HG02870 (cell line): Measurements from ENCODE around the gene DAD1.
"Not testable (repeated sequence)": the region's sequence is repeated elsewhere in the genome, so short reads cannot be mapped to it uniquely, and the experiment has no call there.

Source experiments
- ATAC-seq: cut with Tn5 transposase; IDR thresholded peaks from one replicate; pipeline ENCODE4 v1.9.1; 2021; ENCODE audit warnings: mild to moderate bottlenecking, moderate library complexity; ENCODE audit not compliant: unreplicated experiment

Gene DAD1

DNA sequence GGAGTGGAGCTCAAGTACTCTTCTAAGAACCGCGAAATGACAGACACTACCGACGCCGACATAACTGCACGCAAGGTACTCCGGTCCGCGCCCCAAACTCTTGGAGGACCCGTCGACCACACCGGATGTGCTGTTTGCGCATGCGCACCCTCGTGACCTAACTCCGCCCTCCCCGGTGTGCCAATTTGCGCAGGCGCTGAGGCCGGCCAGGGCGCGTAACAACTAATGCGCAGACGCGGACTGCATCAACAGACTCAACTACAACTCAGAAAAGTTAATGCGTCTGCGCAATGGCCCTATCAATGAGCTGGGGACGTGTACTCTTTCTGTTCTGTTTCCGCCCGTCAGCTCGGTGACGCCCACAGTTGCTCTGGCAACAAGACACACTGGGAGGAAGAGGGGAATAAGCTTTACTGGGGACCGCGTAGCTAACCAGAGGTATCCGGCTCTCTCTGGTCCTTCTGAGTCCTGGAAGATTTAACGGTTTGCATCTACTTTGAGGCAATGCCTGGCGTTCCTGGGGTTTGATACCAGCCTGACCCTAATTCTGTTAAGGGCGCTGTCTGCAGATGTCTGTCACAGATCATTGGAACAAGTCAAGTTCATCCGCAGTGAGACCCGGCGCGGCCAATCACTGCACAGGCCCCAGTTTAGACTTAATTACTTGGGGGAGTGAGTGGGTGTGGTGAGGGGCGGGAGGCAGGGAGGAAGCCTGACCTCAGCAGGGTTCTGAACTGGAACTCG, at the start of gene DAD1:
Gene DAD1, minus strand, starts transcription at position 129 of the 744 bp plus-strand sequence. Its CDS starts 67 bp downstream, at position 62.
- peak; percentile 89 for ATAC-seq

DNA sequence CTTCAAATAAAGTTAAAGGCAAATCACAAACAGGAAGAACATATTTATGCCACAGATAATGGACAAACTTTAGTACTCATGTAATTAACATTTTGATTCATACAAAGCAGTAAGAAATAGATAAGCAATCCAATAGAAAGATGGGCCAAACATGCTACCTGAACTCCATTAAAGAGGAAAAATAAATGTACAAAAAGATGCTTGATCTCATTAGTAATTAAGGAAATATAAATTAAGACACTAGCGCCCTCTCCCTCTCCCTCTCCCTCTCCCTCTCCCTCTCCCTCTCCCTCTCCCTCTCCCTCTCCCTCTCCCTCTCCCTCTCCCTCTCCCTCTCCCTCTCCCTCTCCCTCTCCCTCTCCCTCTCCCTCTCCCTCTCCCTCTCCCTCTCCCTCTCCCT, 47.0 kb upstream of the DAD1 start:
- not testable (repeated sequence) for ATAC-seq

DNA sequence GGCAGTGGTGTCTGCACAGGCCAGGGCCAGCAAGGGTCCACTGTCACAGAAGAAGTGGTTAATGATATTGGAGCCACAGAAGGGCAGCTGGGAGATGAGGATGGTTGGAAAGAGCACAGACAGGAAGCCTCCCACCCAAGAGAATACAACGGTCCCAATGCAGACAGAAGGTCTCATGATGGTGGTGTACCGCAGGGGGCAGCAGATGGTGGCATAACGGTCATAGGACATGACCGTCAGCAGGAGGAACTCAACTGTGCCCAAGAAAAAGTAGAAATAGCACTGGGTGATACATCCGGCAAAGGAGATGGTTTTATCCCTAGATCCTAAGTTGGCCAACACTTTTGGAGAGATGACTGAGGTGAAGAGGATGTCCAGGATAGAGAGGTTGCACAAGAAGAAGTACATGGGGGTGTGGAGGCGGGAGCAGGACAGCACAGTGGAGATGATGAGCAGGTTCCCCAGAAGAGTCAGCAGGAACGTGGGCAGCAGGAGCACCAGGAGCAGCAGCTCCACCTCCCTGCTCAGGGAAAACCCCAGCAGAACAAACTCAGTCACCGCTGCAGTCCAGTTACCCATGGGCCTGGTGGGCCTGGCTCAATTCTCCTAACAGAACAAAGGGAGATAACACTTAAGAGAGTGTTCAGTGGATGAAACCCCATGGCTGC, 45.3 kb upstream of the DAD1 start:
- no peak for ATAC-seq

DNA sequence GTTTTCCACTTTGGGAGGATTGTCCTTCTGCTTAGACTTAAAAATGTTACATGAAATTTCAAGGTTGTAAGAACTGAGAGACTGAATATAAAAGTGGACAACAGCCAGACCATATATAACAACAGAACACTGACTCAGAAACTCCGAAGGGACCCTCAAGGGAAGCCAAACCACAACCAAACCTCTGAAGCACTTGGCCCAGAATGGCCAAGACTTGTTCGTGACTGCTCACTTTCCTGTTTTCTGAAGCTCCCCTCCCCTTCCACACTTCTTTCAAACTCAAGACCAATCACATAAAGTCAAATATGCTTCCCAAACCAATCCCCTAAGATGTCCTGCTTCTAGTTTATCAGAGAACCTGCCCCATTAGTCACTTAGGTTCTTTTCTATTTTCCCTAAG, 41.5 kb upstream of the DAD1 start:
- ATAC-seq = no peak

DNA sequence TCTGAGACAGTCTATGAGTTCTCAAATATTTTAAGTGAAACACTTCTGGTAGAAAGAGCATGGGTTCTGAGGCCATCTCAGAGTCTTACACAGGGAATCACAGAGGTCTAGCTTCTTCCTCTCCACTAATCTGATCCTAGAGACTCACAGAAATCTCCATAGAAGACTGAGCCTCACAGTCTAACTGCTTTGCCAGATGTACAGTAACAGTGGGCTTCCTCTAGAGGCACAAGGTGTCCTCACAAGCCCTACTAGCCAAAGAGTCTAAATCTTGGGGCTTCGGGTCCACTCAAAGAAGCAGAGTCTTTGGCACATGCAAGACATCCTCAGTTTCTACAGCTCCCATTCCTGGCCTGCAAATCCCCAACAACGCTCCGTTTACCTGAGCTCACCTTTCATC, 41.0 kb upstream of the DAD1 start:
- no peak for ATAC-seq

DNA sequence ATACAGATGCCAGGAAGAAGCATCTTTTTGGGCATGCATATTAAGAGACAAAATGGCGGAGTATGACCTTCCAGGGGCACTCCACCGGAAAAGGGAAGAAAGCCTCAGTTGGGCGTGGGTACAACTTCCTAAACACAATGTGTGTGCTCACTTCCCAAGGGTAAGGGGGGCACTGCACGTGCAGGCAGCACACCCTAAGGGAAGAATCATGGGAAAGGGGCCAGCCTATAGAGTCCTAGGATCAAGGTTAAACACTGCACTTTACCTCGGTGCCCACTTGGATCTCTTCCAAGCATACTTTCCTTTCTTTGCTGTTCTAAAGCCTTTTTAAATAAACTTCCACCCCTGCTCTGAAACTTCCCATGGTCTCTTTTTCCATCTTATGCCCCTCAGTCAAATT, 40.3 kb upstream of the DAD1 start:
- ATAC-seq = no peak

DNA sequence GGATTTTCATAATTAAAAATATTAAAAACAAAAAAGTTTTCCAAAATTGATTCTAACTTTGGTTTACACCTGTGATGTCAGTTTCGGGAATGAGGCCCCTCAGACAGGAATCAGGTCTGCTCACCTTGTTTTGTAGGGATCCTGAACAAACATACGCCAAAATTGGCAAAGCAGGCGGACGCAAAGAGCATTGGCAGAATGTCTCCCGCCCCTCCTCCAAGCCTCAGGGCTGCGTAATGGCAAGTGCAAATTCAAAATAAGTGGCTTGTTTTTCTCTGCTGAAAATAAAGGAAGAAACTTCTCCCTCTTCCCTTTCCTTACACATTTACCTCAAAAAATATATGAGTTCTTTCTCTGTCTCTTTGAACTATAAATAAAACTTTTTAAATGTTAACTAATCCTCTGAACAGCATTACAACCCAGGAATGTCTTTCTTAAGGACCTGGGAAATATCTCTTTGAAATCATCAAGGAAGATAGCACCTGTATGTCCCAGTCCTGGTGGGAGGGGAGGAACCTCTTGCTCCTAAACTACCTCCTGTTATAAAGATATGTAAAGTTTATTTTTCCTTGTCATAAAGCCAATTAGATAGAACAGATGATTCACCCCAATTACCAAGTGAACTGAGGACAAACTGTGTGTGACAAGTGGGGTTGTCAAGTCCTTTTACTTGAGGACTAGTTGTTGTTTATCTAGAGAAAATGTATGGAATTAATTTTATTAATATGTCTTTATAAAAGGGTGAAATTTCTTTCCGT, 38.7 kb upstream of the DAD1 start:
- ATAC-seq = no peak

DNA sequence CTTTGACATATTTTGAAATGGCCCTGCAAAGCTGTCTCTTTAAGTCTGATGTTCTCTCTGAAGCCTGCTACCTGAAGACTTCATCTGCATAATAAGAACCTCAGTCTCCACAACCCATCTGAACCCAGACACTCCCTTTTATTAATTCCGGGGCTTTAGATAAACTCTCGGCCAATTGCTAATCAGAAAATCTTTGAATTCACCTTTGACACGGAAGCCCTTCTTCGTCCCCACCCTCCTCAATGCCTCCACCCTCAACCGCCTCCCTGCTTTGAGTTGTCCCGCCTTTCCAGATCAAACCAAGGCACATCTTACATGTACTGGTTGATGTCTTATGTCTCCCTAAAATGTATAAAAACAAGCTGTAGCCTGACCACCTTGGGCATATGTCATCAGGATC, 37.6 kb upstream of the DAD1 start:
- no peak for ATAC-seq

DNA sequence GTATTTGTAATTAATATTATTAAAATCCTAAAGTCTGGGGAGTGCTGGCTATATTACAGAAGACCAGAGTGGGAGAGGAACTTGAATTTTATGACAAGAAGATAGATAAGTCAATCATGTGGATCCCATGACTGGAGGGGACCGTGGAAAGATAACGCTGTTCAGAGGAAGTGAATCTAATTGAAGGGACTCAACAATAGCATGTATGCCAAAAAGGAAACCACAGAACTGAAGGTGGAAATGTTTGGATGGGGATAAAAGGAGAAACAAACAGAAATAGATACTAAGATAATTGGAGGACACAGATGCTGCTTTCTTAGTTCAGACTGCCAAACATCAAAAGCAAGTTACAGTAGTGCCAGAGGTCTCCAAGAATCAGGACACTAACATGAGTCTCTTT, 34.0 kb upstream of the DAD1 start:
- no peak for ATAC-seq

DNA sequence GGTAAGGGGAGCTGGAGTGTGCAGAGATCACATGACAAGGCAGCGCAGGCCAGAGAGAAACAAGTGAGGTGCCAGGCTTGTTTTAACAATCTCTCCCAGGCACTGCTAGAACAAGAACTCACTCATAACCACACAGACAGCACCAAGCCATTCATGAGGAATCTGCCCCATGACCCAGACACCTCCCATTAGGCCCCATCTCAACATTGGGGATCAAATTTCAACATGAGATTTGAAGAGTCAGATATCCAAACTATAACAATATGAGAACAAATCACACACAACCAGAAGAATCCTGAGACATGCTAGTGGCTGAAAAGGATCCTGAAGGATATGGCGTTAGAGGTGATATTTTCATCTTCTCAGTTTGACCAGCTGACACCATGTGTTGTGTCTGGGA, 33.2 kb upstream of the DAD1 start:
- no peak for ATAC-seq

DNA sequence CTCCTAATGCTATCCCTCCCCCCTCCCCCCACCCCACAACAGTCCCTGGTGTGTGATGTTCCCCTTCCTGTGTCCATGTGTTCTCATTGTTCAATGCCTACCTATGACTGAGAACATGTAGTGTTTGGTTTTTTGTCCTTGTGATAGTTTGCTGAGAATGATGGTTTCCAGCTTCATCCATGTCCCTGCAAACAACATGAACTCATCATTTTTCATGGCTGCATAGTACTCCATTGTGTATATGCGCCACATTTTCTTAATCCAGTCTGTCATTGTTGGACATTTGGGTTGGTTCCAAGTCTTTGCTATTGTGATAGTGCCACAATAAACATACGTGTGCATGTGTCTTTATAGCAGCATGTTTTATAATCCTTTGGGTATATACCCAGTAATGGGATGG, 26.7 kb upstream of the DAD1 start:
- ATAC-seq = not testable (repeated sequence)

DNA sequence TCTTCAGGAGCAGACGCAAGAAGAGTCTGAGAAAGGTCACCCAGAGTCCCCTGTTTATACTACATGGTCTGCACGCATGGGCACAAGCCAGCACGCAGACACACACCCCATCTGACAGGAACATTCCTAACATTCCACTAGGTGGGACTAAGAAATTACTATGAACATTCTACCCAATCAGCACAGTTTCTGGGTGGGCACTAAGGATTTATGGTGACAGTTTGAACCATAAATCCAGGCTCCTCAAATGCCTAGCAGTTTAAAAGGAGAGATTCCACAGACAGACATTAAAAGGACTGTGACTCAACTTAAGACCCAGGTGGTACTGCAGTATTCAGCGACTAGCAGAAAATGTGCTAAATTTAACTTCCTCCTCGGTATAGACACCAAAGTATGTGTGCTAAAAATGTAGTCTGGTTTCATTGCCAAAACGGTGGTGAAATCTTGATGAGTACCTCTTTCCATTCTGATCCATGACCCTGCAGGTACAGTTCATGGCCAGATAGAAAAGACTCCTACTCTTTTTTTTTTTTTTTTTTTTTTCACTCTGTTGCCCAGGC, 25.3 kb upstream of the DAD1 start:
- ATAC-seq = no peak

DNA sequence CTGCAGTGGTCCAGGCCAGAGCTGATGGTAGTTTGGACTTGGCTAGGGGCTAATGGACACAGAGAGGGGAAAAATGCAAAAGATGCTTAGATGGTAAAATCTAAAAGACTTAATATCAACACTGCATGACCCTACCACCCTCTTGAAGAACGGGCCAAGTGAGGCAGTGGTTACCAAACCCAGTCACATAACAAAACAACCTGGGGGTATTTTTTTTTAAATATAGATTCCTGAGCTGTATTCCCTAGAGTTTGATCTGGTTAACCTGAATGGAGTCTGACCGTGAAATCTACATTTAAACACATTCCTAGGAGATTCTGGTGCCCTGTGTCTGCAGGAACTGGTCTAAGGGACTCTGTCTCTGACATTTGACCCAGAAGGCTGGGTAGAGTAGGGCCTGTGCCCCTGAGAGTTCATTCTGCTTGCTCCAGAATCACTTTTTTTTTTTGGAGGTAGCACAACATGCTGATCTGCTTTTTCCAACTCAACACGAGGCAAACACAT, 24.8 kb upstream of the DAD1 start:
- no peak for ATAC-seq

DNA sequence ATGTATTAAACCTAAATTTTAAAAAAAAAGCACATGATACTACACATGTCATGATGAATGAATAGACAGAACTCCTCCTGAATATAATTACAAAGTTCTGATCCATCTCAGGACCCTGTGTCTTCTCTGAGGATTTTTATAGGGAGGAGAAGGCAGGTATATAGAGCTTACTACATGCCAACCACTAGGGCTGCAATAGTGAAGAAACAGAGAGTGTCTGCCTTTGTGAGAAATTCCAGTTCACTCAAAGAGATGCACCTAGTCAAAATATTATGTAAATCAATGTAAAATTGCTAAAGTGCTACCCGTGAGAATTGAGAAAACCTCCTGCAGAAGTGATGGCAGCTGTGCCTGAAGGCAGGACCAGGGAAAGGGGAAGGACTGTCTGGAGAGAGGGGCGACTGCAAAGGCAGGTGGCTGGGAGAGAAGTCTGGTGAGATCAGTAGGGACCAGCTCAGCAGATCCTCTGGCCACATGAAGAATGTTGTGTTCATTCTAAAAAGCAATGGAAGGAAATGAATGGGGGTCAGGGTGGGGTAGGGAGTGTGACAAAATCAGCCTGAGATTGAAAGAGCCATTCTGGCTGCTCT, 24.2 kb upstream of the DAD1 start:
- no peak for ATAC-seq

DNA sequence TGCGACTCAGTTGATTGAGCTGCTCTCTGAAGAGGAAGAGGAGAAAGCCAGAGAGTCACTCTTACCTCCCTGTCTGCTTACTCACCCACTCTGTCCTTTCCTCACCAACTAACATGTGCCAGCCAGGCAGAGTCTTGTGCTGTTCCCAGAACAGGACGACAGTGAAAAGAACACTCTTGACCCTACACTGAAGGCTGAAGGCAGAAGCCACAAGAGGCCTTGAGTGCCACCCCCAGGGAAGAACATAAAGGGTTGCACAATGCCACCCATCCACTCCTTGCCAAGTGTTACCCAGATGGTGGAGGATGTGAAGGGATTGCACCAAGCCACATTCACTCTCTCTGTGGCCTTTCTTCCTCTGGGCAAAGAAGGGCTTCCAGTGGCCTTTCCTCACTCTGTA, 21.9 kb upstream of the DAD1 start:
- no peak for ATAC-seq

DNA sequence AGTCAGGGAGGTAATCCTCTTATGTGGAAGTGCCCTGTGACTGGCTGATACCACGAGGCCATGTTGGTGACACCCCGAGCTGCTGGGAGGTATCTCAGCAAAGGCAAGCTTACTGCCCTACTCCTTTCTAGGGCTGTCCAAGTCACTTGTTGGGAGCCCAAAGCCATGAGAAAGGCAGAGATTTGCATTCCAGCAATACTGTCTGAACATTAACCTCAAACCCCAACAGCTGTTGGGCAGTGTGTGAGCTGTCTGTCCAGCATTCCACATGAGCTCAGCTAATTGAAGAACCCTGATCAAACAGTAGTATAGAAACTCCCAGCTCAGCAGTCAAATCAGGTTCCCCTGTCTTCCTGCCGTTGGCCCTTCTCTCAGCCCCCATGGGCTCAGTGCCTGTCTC, 18.3 kb upstream of the DAD1 start:
- ATAC-seq = no peak

DNA sequence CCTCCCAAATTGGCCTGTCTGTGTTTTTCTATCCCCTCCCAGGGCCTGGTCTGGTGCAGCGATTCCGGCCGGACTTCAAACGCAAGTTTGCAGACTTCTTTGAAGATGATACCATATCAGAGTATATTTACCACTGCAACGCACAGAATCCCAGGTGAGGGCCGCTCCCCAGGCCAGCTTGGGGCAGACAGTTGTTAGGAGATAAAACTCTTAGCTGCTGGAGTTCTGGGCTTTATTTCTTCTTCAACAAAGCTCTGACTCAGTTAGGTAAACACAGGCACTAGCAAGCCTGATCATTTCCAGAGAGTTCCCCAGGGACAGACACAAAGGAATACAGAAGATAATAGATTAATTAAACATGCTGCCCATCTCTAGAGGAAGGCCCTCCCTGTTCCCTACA, 17.4 kb upstream of the DAD1 start:
- ATAC-seq = no peak

DNA sequence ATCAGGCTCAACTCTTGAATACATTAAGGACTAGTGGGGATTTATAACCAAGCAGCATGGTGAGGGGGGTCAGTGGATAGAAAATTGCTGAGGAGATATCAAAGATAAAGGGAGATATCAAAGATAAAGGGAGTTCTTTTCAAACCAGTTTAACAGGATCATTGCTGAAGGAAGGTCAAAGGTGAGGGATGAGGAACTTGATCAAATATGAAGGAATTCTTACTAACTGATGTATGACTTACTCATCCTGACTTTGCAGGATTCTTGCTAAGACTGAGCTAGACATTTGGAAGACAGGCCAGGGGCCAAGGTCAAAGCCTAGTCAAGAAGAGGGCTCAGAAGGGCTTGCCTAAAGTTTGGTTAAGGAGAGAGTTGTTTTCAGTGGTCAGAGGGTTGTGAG, 13.8 kb upstream of the DAD1 start:
- ATAC-seq = no peak

DNA sequence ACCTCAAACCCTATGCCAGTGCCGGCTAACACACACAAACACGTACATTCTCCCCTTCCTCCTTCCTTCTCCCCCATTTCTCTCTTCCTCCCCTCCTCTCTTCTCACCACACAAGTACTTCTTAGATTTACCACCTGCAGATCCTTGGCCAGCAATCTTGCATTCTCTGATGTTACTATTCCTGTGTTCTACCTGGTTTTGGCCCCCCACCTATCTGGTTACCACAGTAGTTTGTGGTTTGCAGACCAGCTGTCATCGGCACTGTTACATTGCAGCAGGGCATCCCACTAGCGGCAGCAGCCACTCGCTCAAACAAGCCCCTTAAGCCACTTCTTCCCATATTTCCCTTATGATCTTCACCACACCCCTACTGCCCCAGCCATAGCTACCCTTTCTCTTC, 13.0 kb upstream of the DAD1 start:
- no peak for ATAC-seq

DNA sequence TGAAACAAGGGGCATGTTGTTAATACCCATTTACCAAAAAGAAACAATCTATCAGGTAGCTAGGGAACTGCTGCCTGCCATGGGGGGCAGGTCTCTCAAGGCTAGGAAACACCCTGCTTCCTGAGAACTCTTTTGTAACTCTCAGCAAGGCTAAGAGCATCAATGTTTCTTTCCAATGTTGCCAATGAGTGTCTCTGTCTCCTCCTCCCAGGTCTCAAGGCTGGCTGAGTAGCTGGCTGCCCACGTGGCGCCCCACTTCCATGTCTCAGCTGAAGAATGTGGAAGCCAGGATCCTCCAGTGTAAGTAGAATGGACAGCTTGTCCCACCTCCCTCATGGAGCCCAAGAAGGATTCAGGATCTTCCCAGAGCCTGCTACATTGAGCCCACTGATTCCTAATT, 12.4 kb upstream of the DAD1 start:
- no peak for ATAC-seq

DNA sequence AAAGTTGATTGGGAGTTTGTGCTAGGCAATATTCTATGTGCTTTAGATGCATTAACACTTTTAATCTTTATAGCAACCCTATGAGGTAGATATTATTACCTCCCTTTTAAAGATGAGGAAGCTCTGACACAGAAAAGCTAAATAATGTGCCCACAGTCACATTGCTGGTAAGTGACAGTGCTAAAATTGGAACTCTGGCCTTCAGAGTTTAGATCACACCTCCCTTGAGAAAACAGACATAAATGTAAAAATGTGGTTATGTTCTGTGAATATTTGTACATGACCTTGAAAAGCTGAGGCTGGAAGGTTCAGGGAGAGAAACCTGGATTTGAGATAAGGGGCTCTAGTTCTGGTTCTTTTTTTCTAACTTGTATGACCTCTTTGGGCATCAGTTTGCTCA, 11.0 kb upstream of the DAD1 start:
- no peak for ATAC-seq
